Uterus (tissue), 4 donors: ENCODE results near the gene TOMT. TPM values are rescaled to one million over a fixed set of nuclear protein-coding genes. Genes with fewer than 3 reads are reported as not detected.

Experiments
- DNase-seq, 2 donors: peaks; one replicate each; pipeline ENCODE4 v3.0.0-alpha.2; 2019 to 2020
- H3K27ac ChIP-seq, 2 donors: fragments of 200-600 bp; sonication (generic); 1 replicate in 1 of 2; 2 replicates in 1 of 2; pipeline ENCODE4 v1.5.1; 2016 to 2018
- H3K27me3 ChIP-seq, 2 donors: fragments of 200-600 bp; sonication (generic); one replicate each; pipeline ENCODE4 v1.5.1; 2018 to 2019; ENCODE audit warnings: control low read depth in 1 of 2
- H3K36me3 ChIP-seq, 2 donors: fragments of 200-600 bp; sonication (generic); one replicate each; pipeline ENCODE4 v1.5.1; 2019; ENCODE audit warnings: control low read depth in 1 of 2
- H3K4me1 ChIP-seq, 2 donors: fragments of 200-600 bp; sonication (generic); one replicate each; pipeline ENCODE4 v1.5.1; 2018 to 2019; ENCODE audit warnings: control low read depth in 1 of 2
- H3K4me3 ChIP-seq, 2 donors: fragments of 200-600 bp; sonication (generic); 1 replicate in 1 of 2; 2 replicates in 1 of 2; pipeline ENCODE4 v1.5.1; 2018 to 2019; ENCODE audit warnings: mild to moderate bottlenecking in 1 of 2
- H3K9me3 ChIP-seq, 2 donors: fragments of 200-600 bp; sonication (generic); one replicate each; pipeline ENCODE4 v1.5.1; 2019; ENCODE audit warnings: control low read depth in 1 of 2
- CTCF ChIP-seq, 4 experiments: fragments of 200-600 bp in 2 of 4; fragments of 450-650 bp in 2 of 4; sonication (generic) in 2 of 4; IDR thresholded peaks; one replicate each; pipeline ENCODE4 v1.5.1; 2016 to 2019; ENCODE audit warnings: antibody characterized with exemption in 4 of 4, mild to moderate bottlenecking in 2 of 4, moderate library complexity in 1 of 4
- POLR2A ChIP-seq, 2 donors: fragments of 450-650 bp; IDR thresholded peaks; one replicate each; pipeline ENCODE4 v1.6.1; 2016; ENCODE audit warnings: antibody characterized with exemption in 2 of 2, mild to moderate bottlenecking in 1 of 2, moderate library complexity in 1 of 2
- intact Hi-C: fragments of 100-400 bp; cut with DNase I; formaldehyde crosslinking; loops from one replicate; pipeline ENCODE4 v1.15.1; 2023; ENCODE audit warnings: low total_unique reads
- total RNA-seq, 4 donors: library from RNA; depleted of rRNA in 3 of 4; stranded (reverse); fragments of >200 nt in 3 of 4; gene quantifications; one replicate each; pipeline versions ENCODE4 v1.1.0 to v1.2.4, GENCODE V29; 2014 to 2023
- donor health status: DM: yes; HTN: yes; CAD: no.

Gene TOMT
- total RNA-seq, 4 donors from 2014 or later = not detected

GRCh38 chr11:72135891-72136683 lies 30.4 kb downstream of the TOMT start:
- no peak overlapping the region for H3K4me3 ChIP-seq
- intact Hi-C loops = no loop called here
- H3K9me3 ChIP-seq = no peaks in the 10 kb centered on the region
- H3K27me3 ChIP-seq = no peaks in the 10 kb centered on the region
- H3K4me1 ChIP-seq = no peaks in the 10 kb centered on the region
- H3K27ac ChIP-seq = no peak overlapping the region
- no peaks in the 10 kb centered on the region for H3K36me3 ChIP-seq
- DNase-seq = no peak
- TF ChIP-seq POLR2A (IDR thresholded peaks at IDR 0.05) (no peak), CTCF (IDR thresholded peaks at IDR 0.05) (no peak)

- intact Hi-C loops = no loop called here
These were observed 31.0 kb downstream of the TOMT start for GRCh38 chr11:72136684-72137262.

GRCh38 chr11:72138821-72139390 lies 33.2 kb downstream of the TOMT start:
- TF ChIP-seq CTCF (IDR thresholded peaks at IDR 0.05) (no peak), POLR2A (IDR thresholded peaks at IDR 0.05) (no peak)
- Histone ChIP-seq H3K4me3 (no peak overlapping the region), H3K27me3 (no peaks in the 10 kb centered on the region), H3K9me3 (no peaks in the 10 kb centered on the region), H3K4me1 (no peaks in the 10 kb centered on the region), H3K36me3 (no peaks in the 10 kb centered on the region), H3K27ac (no peak overlapping the region)
- DNase-seq = no peak
- intact Hi-C loops = no loop called here

More at GRCh38 chr11:72136684-72137262, 31.0 kb downstream of the TOMT start:
- no peaks in the 10 kb centered on the region for H3K27me3 ChIP-seq
- DNase-seq = no peak
- H3K4me3 ChIP-seq = no peak overlapping the region
- no peaks in the 10 kb centered on the region for H3K36me3 ChIP-seq
- H3K27ac ChIP-seq = no peak overlapping the region
- no peaks in the 10 kb centered on the region for H3K9me3 ChIP-seq
- TF ChIP-seq CTCF (IDR thresholded peaks at IDR 0.05) (no peak), POLR2A (IDR thresholded peaks at IDR 0.05) (no peak)
- H3K4me1 ChIP-seq = no peaks in the 10 kb centered on the region

GRCh38 chr11:72139500-72139899 lies 33.8 kb downstream of the TOMT start:
- no peak overlapping the region for H3K4me3 ChIP-seq
- no peak for DNase-seq
- intact Hi-C loops = no loop called here
- H3K27ac ChIP-seq = no peak overlapping the region
- no peaks in the 10 kb centered on the region for H3K27me3 ChIP-seq
- no peaks in the 10 kb centered on the region for H3K4me1 ChIP-seq
- H3K9me3 ChIP-seq = no peaks in the 10 kb centered on the region
- no peaks in the 10 kb centered on the region for H3K36me3 ChIP-seq
- TF ChIP-seq POLR2A (IDR thresholded peaks at IDR 0.05) (no peak), CTCF (IDR thresholded peaks at IDR 0.05) (no peak)

GRCh38 chr11:72140661-72141060 lies 34.9 kb downstream of the TOMT start:
- intact Hi-C loops = no loop called here
- no peak for DNase-seq
- H3K4me3 ChIP-seq = no peak overlapping the region
- no peaks in the 10 kb centered on the region for H3K4me1 ChIP-seq
- no peaks in the 10 kb centered on the region for H3K27me3 ChIP-seq
- no peak overlapping the region for H3K27ac ChIP-seq
- H3K36me3 ChIP-seq = no peaks in the 10 kb centered on the region
- TF ChIP-seq POLR2A (IDR thresholded peaks at IDR 0.05) = no peak
- no peak for TF ChIP-seq CTCF (IDR thresholded peaks at IDR 0.05)
- H3K9me3 ChIP-seq = no peaks in the 10 kb centered on the region
